Mesenchymal stem cell (in vitro differentiated cells and primary cell): ENCODE measurements around the gene MEIS2.

Experiments used
- DNase-seq: peaks from one replicate; pipeline ENCODE4 v3.0.0-alpha.2; 2013
- H2AFZ ChIP-seq: one replicate; pipeline ENCODE4 v1.6.1; 2013; ENCODE audit warnings: low read depth, mild to moderate bottlenecking, control low read depth, inconsistent platforms, low read length, moderate library complexity
- H2AK5ac ChIP-seq: 2 replicates; pipeline ENCODE4 v1.6.1; 2013; ENCODE audit warnings: low read length, moderate library complexity, mild to moderate bottlenecking, inconsistent platforms; ENCODE audit not compliant: severe bottlenecking
- H2BK120ac ChIP-seq: one replicate; pipeline ENCODE4 v1.6.1; 2013; ENCODE audit warnings: low read depth, mild to moderate bottlenecking, inconsistent platforms, low read length, moderate library complexity
- H2BK12ac ChIP-seq, 2 experiments: one replicate each; pipeline ENCODE4 v1.6.1; 2013; ENCODE audit warnings: inconsistent platforms in 2 of 2, low read length in 2 of 2, mild to moderate bottlenecking in 2 of 2, moderate library complexity in 2 of 2, control low read depth in 1 of 2
- H2BK15ac ChIP-seq: one replicate; pipeline ENCODE4 v1.6.1; 2013; ENCODE audit warnings: mild to moderate bottlenecking, low read depth, inconsistent platforms; ENCODE audit not compliant: poor library complexity, severe bottlenecking
- H2BK5ac ChIP-seq: 2 replicates; pipeline ENCODE4 v1.6.1; 2013; ENCODE audit warnings: low read depth, mild to moderate bottlenecking, low read length, control low read depth, inconsistent platforms; ENCODE audit not compliant: poor library complexity, severe bottlenecking
- H3K14ac ChIP-seq, 2 experiments: one replicate each; pipeline ENCODE4 v1.6.1; 2013; ENCODE audit warnings: inconsistent platforms in 2 of 2, low read length in 2 of 2, control low read depth in 1 of 2, mild to moderate bottlenecking in 1 of 2, moderate library complexity in 1 of 2
- H3K18ac ChIP-seq, 2 experiments: one replicate each; pipeline ENCODE4 v1.6.1; 2013; ENCODE audit warnings: inconsistent platforms in 2 of 2, low read length in 2 of 2, control low read depth in 1 of 2, low read depth in 1 of 2, mild to moderate bottlenecking in 1 of 2
- H3K23ac ChIP-seq, 2 experiments: one replicate each; pipeline ENCODE4 v1.6.1; 2013; ENCODE audit warnings: inconsistent platforms in 2 of 2, low read length in 2 of 2, mild to moderate bottlenecking in 2 of 2, moderate library complexity in 2 of 2, control low read depth in 1 of 2
- H3K27ac ChIP-seq: 2 replicates; pipeline ENCODE4 v1.5.1; 2013; ENCODE audit warnings: mild to moderate bottlenecking, moderate library complexity, low read length, control low read depth, inconsistent platforms; ENCODE audit not compliant: poor library complexity, severe bottlenecking
- H3K27me3 ChIP-seq, 2 experiments: 2 replicates each; pipeline versions ENCODE4 v1.6.1 to v1.7.0; 2013; ENCODE audit warnings: low read length in 2 of 2, mild to moderate bottlenecking in 2 of 2, moderate library complexity in 2 of 2, control low read depth in 1 of 2, inconsistent platforms in 1 of 2; ENCODE audit not compliant: control insufficient read depth in 1 of 2, insufficient read depth in 1 of 2
- H3K36me3 ChIP-seq, 2 experiments: 2 replicates each; pipeline versions ENCODE4 v1.6.1 to v1.7.0; 2013; ENCODE audit warnings: low read length in 2 of 2, control low read depth in 1 of 2, inconsistent platforms in 1 of 2, low read depth in 1 of 2, mild to moderate bottlenecking in 1 of 2; ENCODE audit not compliant: insufficient read depth in 2 of 2, control insufficient read depth in 1 of 2
- H3K4ac ChIP-seq, 2 experiments: one replicate each; pipeline ENCODE4 v1.6.1; 2013; ENCODE audit warnings: inconsistent platforms in 2 of 2, low read length in 2 of 2, mild to moderate bottlenecking in 2 of 2, moderate library complexity in 2 of 2, control low read depth in 1 of 2, low read depth in 1 of 2
- H3K4me1 ChIP-seq: 2 replicates; pipeline ENCODE4 v1.6.1; 2013; ENCODE audit warnings: low read depth, low read length, control low read depth; ENCODE audit not compliant: control insufficient read depth, insufficient read depth
- H3K4me2 ChIP-seq: 2 replicates; pipeline ENCODE4 v1.6.1; 2013; ENCODE audit warnings: low read length, mild to moderate bottlenecking, inconsistent platforms; ENCODE audit not compliant: poor library complexity, severe bottlenecking
- H3K4me3 ChIP-seq, 2 experiments: 2 replicates each; pipeline versions ENCODE4 v1.5.1 to v1.7.0; 2013; ENCODE audit warnings: low read length in 2 of 2, mild to moderate bottlenecking in 2 of 2, control low read depth in 1 of 2, low read depth in 1 of 2; ENCODE audit not compliant: insufficient read depth in 1 of 2
- H3K79me1 ChIP-seq: replicated peaks from 2 replicates; pipeline ENCODE4 v1.6.1; 2013; ENCODE audit warnings: mild to moderate bottlenecking, control low read depth, low read length, inconsistent platforms; ENCODE audit not compliant: poor library complexity, severe bottlenecking
- H3K9ac ChIP-seq: 2 replicates; pipeline ENCODE4 v1.7.0; 2013; ENCODE audit warnings: mild to moderate bottlenecking, low read length, moderate library complexity
- H3K9me3 ChIP-seq: 2 replicates; pipeline ENCODE4 v1.7.0; 2013; ENCODE audit warnings: mild to moderate bottlenecking, low read length; ENCODE audit not compliant: control insufficient read depth
- H4K8ac ChIP-seq: one replicate; pipeline ENCODE4 v1.6.1; 2013; ENCODE audit warnings: inconsistent platforms, mild to moderate bottlenecking, low read length, moderate library complexity
- H4K91ac ChIP-seq: one replicate; pipeline ENCODE4 v1.6.1; 2013; ENCODE audit warnings: mild to moderate bottlenecking, low read length, inconsistent platforms
- whole genome bisulfite sequencing: methylation state at CpG from one replicate; pipeline ENCODE4 v1.1.7; 2013; ENCODE audit warnings: mixed read lengths; 5-methylcytosine and 5-hydroxymethylcytosine counted together

MEIS2 gene

GRCh38 chr15:36858423-36858822 lies 241.9 kb downstream of the MEIS2 start:
- Histone ChIP-seq H3K18ac (no peak overlapping the region), H3K27ac (no peak overlapping the region), H2AK5ac (no peak overlapping the region), H4K91ac (no peak overlapping the region), H3K9me3 (no peaks in the 10 kb centered on the region), H3K4ac (no peak overlapping the region), H3K14ac (no peak overlapping the region), H4K8ac (no peak overlapping the region), H2BK15ac (no peak overlapping the region), H3K23ac (no peak overlapping the region), H2BK12ac (no peak overlapping the region), H3K4me2 (no peak overlapping the region), H3K9ac (no peak overlapping the region), H2BK120ac (no peak overlapping the region), H2AFZ (no peak overlapping the region), H3K4me1 (no peaks in the 10 kb centered on the region), H3K79me1 (no peaks in the 10 kb centered on the region), H3K4me3 (no peak overlapping the region), H3K36me3 (no peaks in the 10 kb centered on the region), H2BK5ac (no peak overlapping the region), H3K27me3 (no peaks in the 10 kb centered on the region)
- DNase-seq = no peak

GRCh38 chr15:36856339-36856973 lies 243.9 kb downstream of the MEIS2 start:
- no peak overlapping the region for H3K4ac ChIP-seq
- H2AK5ac ChIP-seq = no peak overlapping the region
- no peak overlapping the region for H3K4me3 ChIP-seq
- no peak overlapping the region for H2BK5ac ChIP-seq
- H3K18ac ChIP-seq = no peak overlapping the region
- no peaks in the 10 kb centered on the region for H3K9me3 ChIP-seq
- H3K36me3 ChIP-seq = no peaks in the 10 kb centered on the region
- no peak overlapping the region for H2AFZ ChIP-seq
- H3K9ac ChIP-seq = no peak overlapping the region
- no peaks in the 10 kb centered on the region for H3K79me1 ChIP-seq
- WGBS = 84% methylated on average over 5 of the region's 6 CpGs
- no peak overlapping the region for H2BK15ac ChIP-seq
- H3K14ac ChIP-seq = no peak overlapping the region
- no peak overlapping the region for H4K91ac ChIP-seq
- no peak overlapping the region for H2BK120ac ChIP-seq
- no peaks in the 10 kb centered on the region for H3K4me1 ChIP-seq
- no peak overlapping the region for H3K4me2 ChIP-seq
- DNase-seq = no peak
- no peak overlapping the region for H4K8ac ChIP-seq
- H3K27me3 ChIP-seq = no peaks in the 10 kb centered on the region
- no peak overlapping the region for H3K23ac ChIP-seq
- H3K27ac ChIP-seq = no peak overlapping the region
- no peak overlapping the region for H2BK12ac ChIP-seq

- H2BK5ac ChIP-seq = no peak overlapping the region
- H3K14ac ChIP-seq = no peak overlapping the region
- H3K23ac ChIP-seq = no peak overlapping the region
- H2AFZ ChIP-seq = no peak overlapping the region
- no peak overlapping the region for H2BK15ac ChIP-seq
- H3K79me1 ChIP-seq = no peaks in the 10 kb centered on the region
- no peak overlapping the region for H3K18ac ChIP-seq
- H3K4me1 ChIP-seq = no peaks in the 10 kb centered on the region
- H3K4me3 ChIP-seq = no peak overlapping the region
- H4K8ac ChIP-seq = no peak overlapping the region
- WGBS = 100% methylated on average over 1 of the region's 2 CpGs
- no peak overlapping the region for H4K91ac ChIP-seq
- no peak for DNase-seq
- no peak overlapping the region for H2BK120ac ChIP-seq
- no peaks in the 10 kb centered on the region for H3K27me3 ChIP-seq
- H3K4ac ChIP-seq = no peak overlapping the region
- no peak overlapping the region for H2AK5ac ChIP-seq
- H2BK12ac ChIP-seq = no peak overlapping the region
- no peak overlapping the region for H3K4me2 ChIP-seq
- H3K9me3 ChIP-seq = no peaks in the 10 kb centered on the region
- no peaks in the 10 kb centered on the region for H3K36me3 ChIP-seq
- no peak overlapping the region for H3K9ac ChIP-seq
- no peak overlapping the region for H3K27ac ChIP-seq
These were observed 249.5 kb downstream of the MEIS2 start for GRCh38 chr15:36850864-36851263.

- H3K9ac ChIP-seq = no peak overlapping the region
- H3K4me2 ChIP-seq = no peak overlapping the region
- H3K4me1 ChIP-seq = no peaks in the 10 kb centered on the region
- H3K4me3 ChIP-seq = no peak overlapping the region
- H2BK15ac ChIP-seq = no peak overlapping the region
- no peak overlapping the region for H3K27ac ChIP-seq
- no peak overlapping the region for H2AK5ac ChIP-seq
- H2BK5ac ChIP-seq = no peak overlapping the region
- H3K14ac ChIP-seq = no peak overlapping the region
- no peaks in the 10 kb centered on the region for H3K36me3 ChIP-seq
- H3K18ac ChIP-seq = no peak overlapping the region
- H3K79me1 ChIP-seq = no peaks in the 10 kb centered on the region
- H3K4ac ChIP-seq = no peak overlapping the region
- H4K8ac ChIP-seq = no peak overlapping the region
- no peak overlapping the region for H4K91ac ChIP-seq
- H3K27me3 ChIP-seq = no peaks in the 10 kb centered on the region
- no peak overlapping the region for H2BK12ac ChIP-seq
- no peak for DNase-seq
- H3K23ac ChIP-seq = no peak overlapping the region
- H2BK120ac ChIP-seq = no peak overlapping the region
- H3K9me3 ChIP-seq = no peaks in the 10 kb centered on the region
- H2AFZ ChIP-seq = no peak overlapping the region
These were observed 255.1 kb downstream of the MEIS2 start for GRCh38 chr15:36845270-36845669.
